GM10266 (cell line): ENCODE measurements around the gene GJB3.
"Not testable (repeated sequence)": the region's sequence is repeated elsewhere in the genome, so short reads cannot be mapped to it uniquely, and the experiment has no call there.

ENCODE experiments used
- DNase-seq: peaks from one replicate; pipeline ENCODE4 v3.0.0; 2012; ENCODE audit errors: extremely low spot score
- TF ChIP-seq, protein P1 (sequence below): IDR thresholded peaks from 2 replicates; pipeline ENCODE4 v1.5.1; 2012; ENCODE audit warnings: mild to moderate bottlenecking, low read depth; ENCODE audit not compliant: control insufficient read depth, insufficient read depth; ENCODE audit errors: missing control alignments

Gene GJB3

DNA sequence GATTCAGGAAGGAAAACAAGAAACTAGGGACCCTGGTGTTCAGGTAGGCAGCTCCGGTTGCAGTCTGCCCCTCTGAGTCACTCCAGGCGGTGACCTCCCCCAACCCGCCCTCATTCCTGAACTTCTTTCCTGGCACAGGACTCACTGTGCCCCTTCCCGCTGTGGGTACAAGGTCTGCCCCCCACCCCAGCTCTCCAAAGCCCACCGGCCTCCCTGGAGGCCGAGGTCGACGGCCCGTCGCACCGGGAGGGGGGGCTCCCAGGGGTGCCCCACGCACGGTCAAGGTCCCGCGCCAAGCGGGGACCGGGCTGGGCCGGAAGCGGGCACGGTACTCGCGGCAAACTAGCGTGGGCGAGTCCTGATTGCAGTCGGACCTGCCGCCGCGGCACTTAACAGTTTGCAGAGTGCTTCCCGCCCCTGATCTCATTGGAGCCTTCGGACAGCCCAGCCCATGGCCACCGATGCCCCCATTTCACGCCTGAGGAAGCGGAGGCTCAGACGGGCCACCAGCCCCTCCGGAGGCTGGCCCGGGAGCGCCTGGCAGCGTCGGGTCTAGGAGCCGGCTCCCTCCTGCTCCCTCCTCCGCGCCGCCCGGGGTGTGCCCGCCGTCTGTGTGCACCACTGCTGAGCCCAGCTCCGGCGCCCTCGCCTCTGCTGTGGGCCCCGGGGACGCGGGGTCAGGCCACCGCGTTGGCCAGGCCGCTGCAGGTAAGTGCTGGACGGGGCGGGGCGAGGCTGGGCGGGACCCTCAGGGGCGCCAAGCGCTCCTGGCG, at the start of gene GJB3:
Gene GJB3, plus strand, starts transcription at position 144 of the 773 bp plus-strand sequence. CDS start 3,549 bp downstream, outside the sequence.
- DNase-seq, result no peak
- TF ChIP-seq, protein P1, sequence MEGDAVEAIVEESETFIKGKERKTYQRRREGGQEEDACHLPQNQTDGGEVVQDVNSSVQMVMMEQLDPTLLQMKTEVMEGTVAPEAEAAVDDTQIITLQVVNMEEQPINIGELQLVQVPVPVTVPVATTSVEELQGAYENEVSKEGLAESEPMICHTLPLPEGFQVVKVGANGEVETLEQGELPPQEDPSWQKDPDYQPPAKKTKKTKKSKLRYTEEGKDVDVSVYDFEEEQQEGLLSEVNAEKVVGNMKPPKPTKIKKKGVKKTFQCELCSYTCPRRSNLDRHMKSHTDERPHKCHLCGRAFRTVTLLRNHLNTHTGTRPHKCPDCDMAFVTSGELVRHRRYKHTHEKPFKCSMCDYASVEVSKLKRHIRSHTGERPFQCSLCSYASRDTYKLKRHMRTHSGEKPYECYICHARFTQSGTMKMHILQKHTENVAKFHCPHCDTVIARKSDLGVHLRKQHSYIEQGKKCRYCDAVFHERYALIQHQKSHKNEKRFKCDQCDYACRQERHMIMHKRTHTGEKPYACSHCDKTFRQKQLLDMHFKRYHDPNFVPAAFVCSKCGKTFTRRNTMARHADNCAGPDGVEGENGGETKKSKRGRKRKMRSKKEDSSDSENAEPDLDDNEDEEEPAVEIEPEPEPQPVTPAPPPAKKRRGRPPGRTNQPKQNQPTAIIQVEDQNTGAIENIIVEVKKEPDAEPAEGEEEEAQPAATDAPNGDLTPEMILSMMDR, result no peak

DNA sequence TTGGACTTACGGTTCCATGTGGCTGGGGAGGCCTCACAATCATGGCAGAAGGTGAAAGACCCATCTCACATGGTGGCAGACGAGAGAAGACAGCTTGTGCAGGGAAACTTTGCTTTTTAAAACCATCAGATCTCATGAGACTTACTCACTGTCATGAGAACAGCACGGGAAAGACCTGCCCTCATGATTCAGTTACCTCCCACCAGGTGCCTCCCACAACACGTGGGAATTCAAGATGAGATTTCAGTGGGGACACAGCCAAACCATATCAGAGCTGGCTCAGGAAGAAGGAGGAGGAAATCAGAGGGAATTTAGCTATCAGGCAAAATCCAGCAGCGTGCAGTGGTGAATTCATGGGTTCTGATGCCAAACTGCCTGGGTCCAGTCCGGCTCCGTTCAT, 48.2 kb upstream of the GJB3 start:
- not testable (repeated sequence) for DNase-seq

DNA sequence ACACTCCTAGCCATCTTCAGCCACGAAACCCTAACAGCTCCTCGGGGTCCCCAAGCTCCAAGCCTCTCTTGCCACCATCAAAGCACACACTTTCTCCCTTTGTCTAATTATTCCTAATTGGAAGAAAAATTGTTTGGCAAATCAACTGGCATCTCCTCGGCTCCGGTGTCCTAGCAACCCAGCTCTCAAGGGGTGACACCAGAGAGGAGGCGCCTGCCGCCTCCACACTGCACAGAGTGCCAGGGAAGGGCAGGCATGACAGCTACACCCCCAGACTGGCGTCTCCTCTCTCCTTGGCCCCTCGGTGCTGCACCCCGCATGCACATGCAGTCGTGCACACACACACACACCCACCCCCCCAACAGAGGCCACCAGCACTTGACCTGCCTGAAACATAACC, 44.3 kb upstream of the GJB3 start:
- TF ChIP-seq, protein P1, result no peak
- DNase-seq, result no peak

DNA sequence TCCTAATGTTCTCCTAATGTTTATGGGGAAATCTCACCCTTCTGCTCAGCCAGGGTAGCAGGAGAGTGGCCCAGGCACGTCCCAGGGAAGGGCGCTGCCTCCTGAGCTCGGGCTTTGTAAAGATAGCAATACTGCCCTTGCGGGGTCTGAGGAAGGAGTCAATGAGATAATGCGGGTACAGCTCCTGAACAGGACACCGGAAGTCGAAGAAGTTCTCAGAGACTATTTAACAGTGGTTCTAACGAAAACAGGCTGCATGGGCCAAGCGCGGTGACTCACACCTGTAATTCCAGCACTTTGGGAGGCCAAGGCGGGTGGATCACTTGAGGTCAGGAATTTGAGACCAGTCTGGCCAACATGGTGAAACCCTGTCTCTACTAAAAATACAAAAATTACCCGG, 43.8 kb upstream of the GJB3 start:
- DNase-seq, result not testable (repeated sequence)

DNA sequence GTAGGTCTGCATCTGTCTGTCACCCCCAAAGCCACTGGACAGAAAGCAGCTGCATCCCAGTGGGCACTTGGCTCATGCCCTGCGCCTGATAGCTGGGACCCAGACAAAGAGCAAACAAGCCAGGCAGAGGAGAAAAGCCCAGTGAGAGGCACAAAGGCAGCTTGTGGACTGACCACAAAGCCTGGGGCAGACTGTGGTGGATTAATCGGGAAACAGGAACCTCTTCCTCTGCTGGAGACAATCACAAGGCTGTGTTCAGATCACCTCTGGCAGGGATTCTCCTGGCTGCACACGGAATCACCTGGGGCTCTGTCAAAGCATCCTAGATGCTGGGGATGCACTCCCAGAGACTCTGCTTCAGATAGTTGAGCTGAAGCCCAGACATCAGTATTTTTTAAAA, 41.4 kb upstream of the GJB3 start:
- TF ChIP-seq, protein P1, result no peak
- DNase-seq, result no peak

DNA sequence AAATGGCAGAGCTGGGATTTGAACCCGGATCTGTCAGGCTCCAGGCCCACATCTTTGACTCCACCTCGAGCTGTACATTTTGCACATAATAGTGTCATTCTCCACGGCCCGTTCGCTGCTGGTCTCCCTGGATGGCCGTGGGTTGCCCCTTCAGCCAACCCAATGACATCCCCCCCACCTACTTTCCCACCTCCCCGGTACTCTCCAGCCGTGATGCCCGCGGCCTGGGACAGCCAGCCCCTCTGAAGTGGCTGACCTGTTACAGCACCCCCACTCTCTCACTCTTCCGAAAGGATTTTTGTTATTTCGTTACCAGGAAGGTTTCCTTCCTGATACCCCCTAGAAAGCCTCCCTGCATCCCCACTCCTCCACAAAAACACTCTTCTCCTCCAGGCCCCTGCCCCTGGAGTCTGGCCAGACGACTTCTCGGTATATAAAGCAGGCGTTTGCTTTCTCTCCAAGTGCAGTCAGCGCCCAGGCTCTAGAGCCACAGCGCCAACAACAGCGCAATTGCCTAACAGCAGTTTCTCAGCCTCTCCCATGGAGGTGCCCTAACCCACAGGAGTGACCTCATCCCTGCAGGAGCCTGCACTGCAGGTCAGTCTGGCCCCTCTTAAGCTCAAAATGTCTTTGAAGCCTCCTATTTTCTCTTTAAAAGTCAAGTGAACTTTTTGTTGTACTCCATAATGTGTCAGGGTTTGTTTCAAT, 40.7 kb upstream of the GJB3 start:
- no peak for DNase-seq
- TF ChIP-seq, protein P1, result no peak

DNA sequence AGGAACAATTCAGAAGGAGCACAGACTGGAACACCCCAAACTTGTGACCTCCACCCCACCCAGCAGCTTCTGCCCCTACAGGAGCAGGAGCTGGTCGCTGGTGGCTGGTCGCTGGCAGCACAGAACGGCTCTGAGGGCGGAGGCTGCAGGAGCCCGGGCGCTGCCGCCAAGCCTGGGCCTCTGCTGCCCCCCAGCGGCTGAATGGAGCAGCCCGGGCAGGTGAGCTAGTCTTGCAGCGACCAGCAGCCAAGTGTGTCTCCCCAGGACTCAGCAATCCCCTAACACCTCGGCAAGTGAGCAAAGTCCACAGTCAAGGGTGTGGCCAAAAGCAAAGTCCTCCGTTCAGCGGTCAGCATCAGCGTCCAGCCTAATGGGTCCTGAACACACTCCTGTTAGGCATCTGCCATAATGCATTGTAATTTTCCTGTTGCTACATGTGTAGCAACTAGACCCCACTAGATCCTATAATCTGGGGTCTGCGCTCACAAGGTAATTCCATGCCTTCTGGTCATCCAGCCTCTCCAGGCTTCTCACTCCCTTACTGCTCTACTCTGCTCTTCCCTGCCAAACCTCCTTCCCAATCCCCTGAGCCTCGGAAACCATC, 38.2 kb upstream of the GJB3 start:
- DNase-seq, result peak; percentile 80
- TF ChIP-seq, protein P1, result peak; percentile 95

DNA sequence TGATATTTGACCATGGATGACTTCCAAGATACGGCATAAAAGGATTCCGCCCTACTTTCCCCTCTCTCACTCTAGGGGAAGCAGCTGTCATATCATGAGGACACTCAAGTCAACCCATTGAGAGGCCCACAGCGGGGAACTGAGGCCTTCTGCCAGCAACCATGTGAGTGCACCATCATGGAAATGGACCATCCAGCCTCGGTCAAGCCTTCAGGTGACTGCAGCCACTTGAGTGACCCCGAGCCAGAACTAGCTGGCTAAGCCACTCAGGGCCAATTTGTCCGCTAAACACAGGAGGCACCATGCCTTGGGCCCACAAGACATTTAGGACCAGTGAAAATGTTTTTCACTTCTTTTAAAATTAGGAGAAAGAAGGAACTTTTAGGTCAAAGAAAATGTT, 37.2 kb upstream of the GJB3 start:
- TF ChIP-seq, protein P1, result no peak
- no peak for DNase-seq
